Activated CD8-positive, alpha-beta memory T cell treated with anti-CD3 and anti-CD28 coated beads, Interleukin-2, amount 50 U/mL, for 24 hours (primary cell): Measurements from ENCODE around the gene TK2.

Source experiments
- DNase-seq: peaks from one replicate; pipeline ENCODE4 v3.0.0-alpha.2; 2020; ENCODE audit errors: extremely low read depth

Gene TK2

DNA sequence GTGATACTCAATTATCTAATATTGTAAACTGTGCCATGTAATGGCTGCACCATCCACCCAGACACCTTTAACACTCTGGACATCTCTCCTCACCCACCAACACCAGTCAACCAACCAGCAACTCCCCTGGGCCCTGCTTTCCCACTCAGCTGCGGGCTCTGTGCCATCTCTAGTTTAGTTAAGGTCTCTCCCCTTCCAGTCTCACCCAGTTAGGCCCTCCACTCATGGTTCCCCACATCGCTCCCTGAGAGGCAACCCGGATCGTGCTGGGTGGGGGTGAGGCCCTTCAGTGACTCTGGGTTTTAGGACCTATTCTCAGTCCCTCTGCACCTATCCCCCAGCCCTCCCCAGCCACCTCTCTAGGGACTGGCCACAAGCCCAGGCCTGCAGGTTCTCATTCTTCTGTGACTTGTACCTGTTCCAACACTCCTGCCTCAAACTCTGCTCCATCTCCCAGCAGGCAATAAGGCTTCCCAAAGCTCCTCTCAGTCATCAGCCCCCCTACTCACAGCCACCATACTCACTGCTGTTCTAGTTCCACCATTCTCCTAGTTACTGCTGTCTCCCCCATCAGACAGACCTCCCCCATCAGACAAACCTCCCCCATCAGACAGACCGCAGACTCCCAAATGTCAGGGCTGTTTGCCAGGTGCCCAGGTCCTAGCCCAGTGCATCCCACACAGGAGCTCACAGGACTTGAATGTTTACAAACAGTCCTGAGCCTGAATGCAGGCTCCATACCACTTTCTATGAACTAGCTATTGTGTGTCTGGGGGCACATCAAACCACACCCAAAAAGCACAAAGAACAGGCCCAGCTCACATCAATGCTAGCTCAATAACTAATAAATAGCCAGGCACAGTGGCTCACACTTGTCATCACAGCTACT lies 2.6 kb downstream of the TK2 start:
- DNase-seq, result no peak

GRCh38 chr16:66544016-66544757 lies 5.7 kb downstream of the TK2 start:
- no peak for DNase-seq

DNA sequence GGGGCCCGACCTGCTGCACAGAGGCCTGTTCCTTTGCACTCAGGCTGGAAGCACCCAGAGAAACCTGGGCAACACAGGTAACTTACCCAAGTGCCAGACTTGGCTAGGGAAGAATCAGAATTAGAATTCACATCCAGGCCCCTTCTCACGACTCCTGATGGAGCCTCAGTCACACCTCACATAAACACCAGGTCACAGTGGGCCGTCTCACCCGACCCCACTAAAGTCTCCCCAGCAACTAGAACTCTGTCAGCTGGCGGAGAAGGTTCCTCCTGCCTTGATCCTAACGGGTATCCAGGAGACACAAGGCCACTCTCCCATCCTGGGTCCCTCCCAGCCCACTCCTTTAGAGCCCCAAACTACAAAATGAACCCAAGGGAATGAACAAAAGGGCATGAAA lies 6.4 kb downstream of the TK2 start:
- no peak for DNase-seq

- DNase-seq, result no peak
These were observed 7.5 kb downstream of the TK2 start for GRCh38 chr16:66542396-66542795.

- no peak for DNase-seq
These were observed 8.2 kb downstream of the TK2 start for GRCh38 chr16:66541388-66542355.

- no peak for DNase-seq
These were observed 10.1 kb downstream of the TK2 start for GRCh38 chr16:66539623-66540469.

DNA sequence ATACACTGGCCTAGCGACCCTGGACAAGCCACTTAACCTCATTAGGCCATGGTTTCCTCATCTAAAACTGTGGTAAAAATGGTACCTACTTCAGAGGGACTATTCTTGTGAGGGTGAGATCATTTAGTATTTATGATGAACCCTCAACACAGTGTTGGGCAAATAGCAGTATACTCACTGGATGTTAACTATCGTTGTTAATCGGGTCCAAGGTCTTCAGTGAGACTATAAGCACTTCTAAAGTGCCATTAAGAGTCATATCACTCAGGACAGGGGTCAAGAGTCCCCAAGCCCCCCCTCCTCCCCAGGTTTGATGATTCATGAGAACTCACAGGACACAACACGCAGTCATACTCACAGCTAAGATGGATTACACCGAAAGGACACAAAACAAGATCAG lies 11.0 kb downstream of the TK2 start:
- DNase-seq, result no peak

- no peak for DNase-seq
These were observed 12.7 kb downstream of the TK2 start for GRCh38 chr16:66537236-66537635.

DNA sequence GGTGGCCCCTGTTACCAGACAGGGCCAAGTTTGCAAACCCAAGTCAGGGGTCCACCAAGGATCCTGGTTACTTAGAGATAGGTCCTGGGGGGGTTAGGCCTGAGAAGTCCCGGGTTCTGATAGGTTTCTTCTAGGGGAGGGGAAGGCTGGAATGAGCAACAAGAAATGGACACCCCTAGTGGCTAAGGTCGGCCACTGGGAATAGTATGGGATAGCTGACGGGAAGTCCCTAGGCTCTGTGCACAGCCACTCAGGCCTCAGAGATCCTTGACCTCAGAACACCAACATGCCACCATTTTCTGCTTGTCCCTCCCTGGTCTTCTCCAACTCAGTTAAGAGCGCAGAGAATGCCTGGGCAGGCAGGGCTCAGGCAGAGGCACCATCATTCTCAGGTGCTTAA lies 13.4 kb downstream of the TK2 start:
- DNase-seq, result no peak

GRCh38 chr16:66534376-66534799 lies 15.5 kb downstream of the TK2 start:
- DNase-seq, result no peak

- DNase-seq, result no peak
These were observed 20.4 kb downstream of the TK2 start for GRCh38 chr16:66529475-66529874.

- no peak for DNase-seq
These were observed 21.6 kb downstream of the TK2 start for GRCh38 chr16:66528294-66528693.

GRCh38 chr16:66525396-66526180 lies 24.3 kb downstream of the TK2 start:
- DNase-seq, result no peak

GRCh38 chr16:66524601-66525164 lies 25.2 kb downstream of the TK2 start:
- DNase-seq, result no peak

- no peak for DNase-seq
These were observed 26.0 kb downstream of the TK2 start for GRCh38 chr16:66523861-66524354.

- DNase-seq, result no peak
These were observed 26.9 kb downstream of the TK2 start for GRCh38 chr16:66522816-66523590.

DNA sequence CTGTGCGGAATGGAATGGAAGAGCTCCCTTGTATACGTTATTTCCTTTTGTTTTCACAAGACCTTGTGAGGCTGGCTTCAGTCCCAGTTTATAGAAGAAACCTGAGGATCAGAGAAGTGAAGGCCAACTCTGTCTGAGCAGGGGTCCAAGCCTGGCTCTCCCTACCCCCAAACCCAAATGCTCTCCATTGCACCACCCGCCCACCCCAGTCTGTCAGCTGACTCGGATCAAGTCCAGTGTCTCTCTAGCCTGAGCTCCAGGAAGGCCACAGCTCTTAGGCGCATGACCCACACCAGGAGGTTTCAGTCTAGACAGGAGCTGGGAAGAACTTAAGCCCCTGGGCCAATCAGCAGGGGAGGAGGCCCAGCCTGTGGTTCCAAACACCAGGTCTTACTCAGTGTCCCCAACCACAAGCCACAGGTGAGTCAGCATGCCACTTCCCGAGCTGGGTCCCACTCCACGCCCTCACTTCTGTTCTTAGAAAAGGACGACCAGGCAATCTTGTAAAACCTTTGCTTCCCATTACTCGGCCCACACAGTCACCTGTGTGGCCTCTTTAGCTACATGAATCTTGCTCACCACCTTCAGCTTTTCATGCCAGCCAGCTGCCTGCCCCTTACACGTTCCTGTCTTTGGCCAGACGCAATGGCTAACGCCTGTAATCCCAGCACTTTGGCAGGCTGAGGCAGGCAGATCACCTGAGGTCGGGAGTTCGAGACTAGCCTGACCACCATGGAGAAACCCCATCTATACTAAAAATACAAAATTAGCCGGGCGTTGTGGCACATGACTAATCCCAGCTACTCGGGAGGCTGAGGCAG lies 27.8 kb downstream of the TK2 start:
- peak; percentile 92 for DNase-seq

DNA sequence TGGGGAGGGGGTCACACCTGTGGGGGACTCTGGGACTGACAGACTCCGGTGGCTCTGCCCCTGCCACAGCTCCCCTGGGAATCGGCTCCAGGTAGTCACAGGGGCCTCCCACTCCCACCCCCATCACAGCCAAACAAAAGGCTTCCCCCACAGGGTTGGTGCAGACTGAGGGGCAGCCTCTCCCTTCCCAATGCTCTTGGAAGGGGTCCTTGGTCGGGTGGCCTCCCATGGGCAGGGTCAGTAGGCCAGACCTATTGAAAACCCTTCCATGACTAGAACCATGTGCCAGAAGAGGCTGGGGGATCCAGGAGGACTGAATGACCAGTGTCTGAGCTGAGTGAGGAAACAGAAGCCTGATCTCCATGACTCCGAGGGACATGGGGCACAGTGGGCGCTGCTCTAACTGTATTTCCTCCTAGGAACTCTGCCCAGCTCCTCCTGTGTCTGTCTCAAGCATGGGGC lies 28.6 kb downstream of the TK2 start:
- DNase-seq, result no peak
